ENCODE data around the gene MAB21L2. TPM values are rescaled to one million over a fixed set of nuclear protein-coding genes. Genes with fewer than 3 reads are reported as not detected.

MAB21L2 gene
- total and polyA plus RNA-seq, 2 experiments from 2014 or later, result 0.39 TPM; not detected in 1

- Histone ChIP-seq H4K20me1 (replicated peaks; ENCODE audit: insufficient read depth) (no peaks in the 10 kb centered on the region), H3K4me2 (no peak overlapping the region), H3K27me3 (ENCODE audit: insufficient read depth) (no peaks in the 10 kb centered on the region), H3K4me1 (ENCODE audit: insufficient read depth) (no peaks in the 10 kb centered on the region), H3K27ac (ENCODE audit: low read depth) (no peak overlapping the region), H3K36me3 (ENCODE audit: insufficient read depth) (no peaks in the 10 kb centered on the region; the same call in 1 of the 2 replicates), H2AFZ (no peak overlapping the region), H3K4me3 (no peak overlapping the region), H3K9me2 (ENCODE audit: insufficient read depth) (0 out of 2 replicates have a peak, but pooled peaks cover under 1% of the 10 kb centered on the region), H3K79me2 (replicated peaks; ENCODE audit: insufficient read depth) (no peaks in the 10 kb centered on the region), H3F3A (replicated peaks; ENCODE audit: low read depth) (no peaks in the 10 kb centered on the region)
- Mint-ChIP-seq H3K4me1 (no peaks in the 10 kb centered on the region), H3K27ac (no peak overlapping the region), H3K4me3 (no peak overlapping the region), H3K27me3 (ENCODE audit: insufficient read depth, low read depth, poor library complexity) (no peaks in the 10 kb centered on the region), H3K9me3 (peaks cover under 1% of the 10 kb centered on the region; the same call in 1 of the 3 replicates), H3K36me3 (ENCODE audit: low read depth) (peaks cover 1% of the 10 kb centered on the region)
- no peak for DNase-seq (ENCODE audit: low spot score)
- no peak for ATAC-seq
- TF ChIP-seq ETS1 (IDR thresholded peaks at IDR 0.05) (no peak), EZH2 (IDR thresholded peaks at IDR 0.05; ENCODE audit: low read depth, unreplicated experiment) (no peak), CREB1 (CRISPR knock-in tag; IDR thresholded peaks at IDR 0.05; ENCODE audit: low read depth) (no peak), NANOG (IDR thresholded peaks at IDR 0.05; ENCODE audit: borderline replicate concordance) (no peak)
These were observed 11.9 kb upstream of the MAB21L2 start for GRCh38 chr4:150569998-150570535.

GRCh38 chr4:150570862-150571261 is 11.1 kb upstream of the MAB21L2 start:
- no peak for ATAC-seq
- no peaks in the 10 kb centered on the region for H3K9me3 Mint-ChIP-seq
- H3K4me3 ChIP-seq, result no peak overlapping the region
- H3F3A ChIP-seq (replicated peaks; ENCODE audit: low read depth), result no peaks in the 10 kb centered on the region
- H3K27me3 Mint-ChIP-seq (ENCODE audit: insufficient read depth, low read depth, poor library complexity), result no peaks in the 10 kb centered on the region
- no peak overlapping the region for H3K4me3 Mint-ChIP-seq
- no peaks in the 10 kb centered on the region for H3K36me3 Mint-ChIP-seq (ENCODE audit: low read depth)
- no peaks in the 10 kb centered on the region for H3K4me1 ChIP-seq (ENCODE audit: insufficient read depth)
- no peaks in the 10 kb centered on the region for H4K20me1 ChIP-seq (replicated peaks; ENCODE audit: insufficient read depth)
- no peaks in the 10 kb centered on the region for H3K4me1 Mint-ChIP-seq
- no peaks in the 10 kb centered on the region for H3K27me3 ChIP-seq (ENCODE audit: insufficient read depth)
- H3K27ac Mint-ChIP-seq, result no peak overlapping the region
- no peak overlapping the region for H3K27ac ChIP-seq (ENCODE audit: low read depth)
- H3K4me2 ChIP-seq, result no peak overlapping the region
- no peak for DNase-seq (ENCODE audit: low spot score)
- H2AFZ ChIP-seq, result no peak overlapping the region
- H3K9me2 ChIP-seq (ENCODE audit: insufficient read depth), result no peaks in the 10 kb centered on the region
- H3K36me3 ChIP-seq (ENCODE audit: insufficient read depth), result no peaks in the 10 kb centered on the region
- no peaks in the 10 kb centered on the region for H3K79me2 ChIP-seq (replicated peaks; ENCODE audit: insufficient read depth)
- no peak for TF ChIP-seq NANOG (IDR thresholded peaks at IDR 0.05; ENCODE audit: borderline replicate concordance)
- no peak for TF ChIP-seq EZH2phosphoT487 (IDR thresholded peaks at IDR 0.05; ENCODE audit: unreplicated experiment)
- no peak for TF ChIP-seq JUNB (IDR thresholded peaks at IDR 0.05; ENCODE audit: unreplicated experiment)
- no peak for TF ChIP-seq ETS1 (IDR thresholded peaks at IDR 0.05)
- TF ChIP-seq CREB1 (CRISPR knock-in tag; IDR thresholded peaks at IDR 0.05; ENCODE audit: low read depth), result no peak
- TF ChIP-seq EZH2 (IDR thresholded peaks at IDR 0.05; ENCODE audit: low read depth, unreplicated experiment), result no peak
- TF ChIP-seq ZNF114 (CRISPR knock-in tag; IDR thresholded peaks at IDR 0.05), result no peak
- no peak for TF ChIP-seq ZNF331 (CRISPR knock-in tag; IDR thresholded peaks at IDR 0.05; ENCODE audit: low read depth)
- TF ChIP-seq ZNF462 (CRISPR knock-in tag; IDR thresholded peaks at IDR 0.05), result no peak
